ENCODE measurements around the gene APBB2.

Gene APBB2

GRCh38 chr4:41081847-41082246, 132.5 kb downstream of the APBB2 start:
- H3K79me2 ChIP-seq (ENCODE audit: control insufficient read depth, low read length): peaks cover 28% of the 10 kb centered on the region
- no peaks in the 10 kb centered on the region for H3K4me1 ChIP-seq (ENCODE audit: control insufficient read depth, low read length)

DNA sequence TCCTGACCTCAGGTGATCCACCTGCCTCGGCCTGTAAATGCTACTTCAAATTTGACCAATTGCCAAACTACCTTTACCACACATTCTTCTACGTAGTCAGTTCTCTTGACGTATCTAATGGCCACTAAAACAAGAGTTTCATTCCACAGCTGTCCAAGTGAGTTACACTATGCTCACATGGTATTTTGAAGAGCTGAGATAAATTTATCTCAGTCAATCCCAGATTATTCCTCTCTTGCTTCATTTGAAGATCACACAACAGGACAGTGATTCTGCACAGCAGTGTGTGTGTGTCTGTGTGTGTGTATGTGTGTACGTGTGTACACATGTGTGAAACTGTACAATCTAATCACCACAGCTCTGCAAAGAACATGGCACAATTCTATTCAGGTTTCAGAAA, 133.4 kb downstream of the APBB2 start:
- Histone ChIP-seq H3K36me3 (ENCODE audit: control insufficient read depth, low read length) (peaks cover under 1% of the 10 kb centered on the region; the same call in 1 of the 2 replicates), H3K27ac (ENCODE audit: low read depth, low read length) (no peak overlapping the region), H3K79me2 (ENCODE audit: control insufficient read depth, low read length) (peaks cover 33% of the 10 kb centered on the region), H3K9me2 (replicated peaks; ENCODE audit: control insufficient read depth, low read length) (no peaks in the 10 kb centered on the region), H3K9me3 (ENCODE audit: control insufficient read depth, insufficient read depth, low read length) (peaks cover 2% of the 10 kb centered on the region; the same call in 1 of the 2 replicates), H3K4me1 (ENCODE audit: control insufficient read depth, low read length) (peaks cover 6% of the 10 kb centered on the region), H4K20me1 (ENCODE audit: control insufficient read depth, insufficient read depth, low read depth, low read length) (no peaks in the 10 kb centered on the region), H3K27me3 (ENCODE audit: control insufficient read depth, low read length) (no peaks in the 10 kb centered on the region), H3K4me3 (ENCODE audit: low read length) (no peak overlapping the region), H3F3A (ENCODE audit: control insufficient read depth, insufficient read depth) (no peaks in the 10 kb centered on the region), H3K4me2 (ENCODE audit: low read length) (no peak overlapping the region)
- TF ChIP-seq EZH2phosphoT487 (IDR thresholded peaks at IDR 0.05; ENCODE audit: borderline replicate concordance, low read length): no peak
- TF ChIP-seq, protein P1, sequence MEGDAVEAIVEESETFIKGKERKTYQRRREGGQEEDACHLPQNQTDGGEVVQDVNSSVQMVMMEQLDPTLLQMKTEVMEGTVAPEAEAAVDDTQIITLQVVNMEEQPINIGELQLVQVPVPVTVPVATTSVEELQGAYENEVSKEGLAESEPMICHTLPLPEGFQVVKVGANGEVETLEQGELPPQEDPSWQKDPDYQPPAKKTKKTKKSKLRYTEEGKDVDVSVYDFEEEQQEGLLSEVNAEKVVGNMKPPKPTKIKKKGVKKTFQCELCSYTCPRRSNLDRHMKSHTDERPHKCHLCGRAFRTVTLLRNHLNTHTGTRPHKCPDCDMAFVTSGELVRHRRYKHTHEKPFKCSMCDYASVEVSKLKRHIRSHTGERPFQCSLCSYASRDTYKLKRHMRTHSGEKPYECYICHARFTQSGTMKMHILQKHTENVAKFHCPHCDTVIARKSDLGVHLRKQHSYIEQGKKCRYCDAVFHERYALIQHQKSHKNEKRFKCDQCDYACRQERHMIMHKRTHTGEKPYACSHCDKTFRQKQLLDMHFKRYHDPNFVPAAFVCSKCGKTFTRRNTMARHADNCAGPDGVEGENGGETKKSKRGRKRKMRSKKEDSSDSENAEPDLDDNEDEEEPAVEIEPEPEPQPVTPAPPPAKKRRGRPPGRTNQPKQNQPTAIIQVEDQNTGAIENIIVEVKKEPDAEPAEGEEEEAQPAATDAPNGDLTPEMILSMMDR (IDR thresholded peaks at IDR 0.05; ENCODE audit: low read depth, low read length, poor library complexity, severe bottlenecking): no peak

More at GRCh38 chr4:41081847-41082246, 132.5 kb downstream of the APBB2 start:
- no peaks in the 10 kb centered on the region for H4K20me1 ChIP-seq (ENCODE audit: control insufficient read depth, insufficient read depth, low read depth, low read length)
- H3K36me3 ChIP-seq (ENCODE audit: control insufficient read depth, low read length): peaks cover 3% of the 10 kb centered on the region; the same call in 1 of the 2 replicates
- no peak overlapping the region for H3K4me2 ChIP-seq (ENCODE audit: low read length)
- peaks cover 9% of the 10 kb centered on the region; the same call in 1 of the 2 replicates for H3K9me3 ChIP-seq (ENCODE audit: control insufficient read depth, insufficient read depth, low read length)
- no peaks in the 10 kb centered on the region for H3F3A ChIP-seq (ENCODE audit: control insufficient read depth, insufficient read depth)
- no peak overlapping the region for H3K27ac ChIP-seq (ENCODE audit: low read depth, low read length)
- no peak overlapping the region for H3K4me3 ChIP-seq (ENCODE audit: low read length)
- no peaks in the 10 kb centered on the region for H3K9me2 ChIP-seq (replicated peaks; ENCODE audit: control insufficient read depth, low read length)
- no peaks in the 10 kb centered on the region for H3K27me3 ChIP-seq (ENCODE audit: control insufficient read depth, low read length)
- no peak for TF ChIP-seq EZH2phosphoT487 (IDR thresholded peaks at IDR 0.05; ENCODE audit: borderline replicate concordance, low read length)
- TF ChIP-seq, protein P1 (IDR thresholded peaks at IDR 0.05; ENCODE audit: low read depth, low read length, poor library complexity, severe bottlenecking): no peak

- Histone ChIP-seq H3K36me3 (ENCODE audit: control insufficient read depth, low read length) (no peaks in the 10 kb centered on the region), H4K20me1 (ENCODE audit: control insufficient read depth, insufficient read depth, low read depth, low read length) (no peaks in the 10 kb centered on the region), H3K27ac (ENCODE audit: low read depth, low read length) (no peak overlapping the region), H3F3A (ENCODE audit: control insufficient read depth, insufficient read depth) (no peaks in the 10 kb centered on the region), H3K4me2 (ENCODE audit: low read length) (no peak overlapping the region), H3K79me2 (ENCODE audit: control insufficient read depth, low read length) (peaks cover 40% of the 10 kb centered on the region), H3K27me3 (ENCODE audit: control insufficient read depth, low read length) (no peaks in the 10 kb centered on the region), H3K4me3 (ENCODE audit: low read length) (no peak overlapping the region), H3K9me2 (replicated peaks; ENCODE audit: control insufficient read depth, low read length) (no peaks in the 10 kb centered on the region), H3K4me1 (ENCODE audit: control insufficient read depth, low read length) (peaks cover 14% of the 10 kb centered on the region), H3K9me3 (ENCODE audit: control insufficient read depth, insufficient read depth, low read length) (no peaks in the 10 kb centered on the region)
- no peak for TF ChIP-seq EZH2phosphoT487 (IDR thresholded peaks at IDR 0.05; ENCODE audit: borderline replicate concordance, low read length)
- TF ChIP-seq, protein P1 (IDR thresholded peaks at IDR 0.05; ENCODE audit: low read depth, low read length, poor library complexity, severe bottlenecking): no peak
Observed at GRCh38 chr4:41079881-41080560, 134.3 kb downstream of the APBB2 start.

Measured in DOHH2 (cell line).